Chondrocyte (in vitro differentiated cells): ENCODE data around the gene IL19. TPM values are rescaled to one million over a fixed set of nuclear protein-coding genes. Genes with fewer than 3 reads are reported as not detected.

Experiments used
- DNase-seq: peaks from one replicate; pipeline ENCODE4 v3.0.0; 2021; ENCODE audit warnings: mixed read lengths, low spot score
- H3K27ac Mint-ChIP-seq: one replicate; pipeline ENCODE4 v1.8.0; 2021; ENCODE audit warnings: mild to moderate bottlenecking, moderate library complexity, mixed read lengths; ENCODE audit not compliant: unreplicated experiment
- H3K27me3 Mint-ChIP-seq: 2 replicates; pipeline ENCODE4 v1.8.0; 2021; ENCODE audit warnings: low read depth, mixed read lengths
- H3K36me3 Mint-ChIP-seq: 2 replicates; pipeline ENCODE4 v1.8.0; 2021; ENCODE audit warnings: low read depth, mixed read lengths
- H3K4me1 Mint-ChIP-seq: 2 replicates; pipeline ENCODE4 v1.8.0; 2021; ENCODE audit warnings: low read depth, mild to moderate bottlenecking, mixed read lengths
- H3K4me3 Mint-ChIP-seq: one replicate; pipeline ENCODE4 v1.8.0; 2021; ENCODE audit warnings: mild to moderate bottlenecking, moderate library complexity, mixed read lengths; ENCODE audit not compliant: unreplicated experiment
- H3K9me3 Mint-ChIP-seq: 2 replicates; pipeline ENCODE4 v1.8.0; 2021; ENCODE audit warnings: low read depth, mixed read lengths
- total RNA-seq: library from RNA; stranded (reverse); gene quantifications from 3 replicates; pipeline ENCODE4 v1.2.1, GENCODE V29; 2021
- TF ChIP-seq, protein P1 (sequence below): fragments of 200-600 bp; sonication (generic); IDR thresholded peaks from 2 replicates; pipeline ENCODE4 v1.5.0; 2021; ENCODE audit warnings: antibody characterized with exemption, mild to moderate bottlenecking, moderate library complexity

IL19 gene
- total RNA-seq, 1 donor from 2014 or later, result not detected

DNA sequence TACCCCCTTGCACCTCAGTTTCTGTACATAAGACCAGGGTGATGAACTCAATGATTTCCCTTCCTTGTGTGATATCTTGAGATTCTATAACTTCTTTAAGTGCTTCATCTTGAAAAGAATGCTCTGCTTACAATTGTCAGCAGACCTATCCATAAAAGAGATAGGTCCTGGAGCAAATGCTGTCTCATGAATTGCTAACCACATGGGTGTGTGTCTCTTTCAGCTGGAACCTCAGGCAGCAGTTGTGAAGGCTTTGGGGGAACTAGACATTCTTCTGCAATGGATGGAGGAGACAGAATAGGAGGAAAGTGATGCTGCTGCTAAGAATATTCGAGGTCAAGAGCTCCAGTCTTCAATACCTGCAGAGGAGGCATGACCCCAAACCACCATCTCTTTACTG is 97.7 kb downstream of the IL19 start:
- peaks cover 7% of the 10 kb centered on the region for H3K4me1 Mint-ChIP-seq
- H3K36me3 Mint-ChIP-seq, result no peaks in the 10 kb centered on the region
- peaks cover 24% of the 10 kb centered on the region for H3K27me3 Mint-ChIP-seq
- DNase-seq, result no peak
- peaks cover 3% of the 10 kb centered on the region for H3K9me3 Mint-ChIP-seq
- TF ChIP-seq, protein P1, sequence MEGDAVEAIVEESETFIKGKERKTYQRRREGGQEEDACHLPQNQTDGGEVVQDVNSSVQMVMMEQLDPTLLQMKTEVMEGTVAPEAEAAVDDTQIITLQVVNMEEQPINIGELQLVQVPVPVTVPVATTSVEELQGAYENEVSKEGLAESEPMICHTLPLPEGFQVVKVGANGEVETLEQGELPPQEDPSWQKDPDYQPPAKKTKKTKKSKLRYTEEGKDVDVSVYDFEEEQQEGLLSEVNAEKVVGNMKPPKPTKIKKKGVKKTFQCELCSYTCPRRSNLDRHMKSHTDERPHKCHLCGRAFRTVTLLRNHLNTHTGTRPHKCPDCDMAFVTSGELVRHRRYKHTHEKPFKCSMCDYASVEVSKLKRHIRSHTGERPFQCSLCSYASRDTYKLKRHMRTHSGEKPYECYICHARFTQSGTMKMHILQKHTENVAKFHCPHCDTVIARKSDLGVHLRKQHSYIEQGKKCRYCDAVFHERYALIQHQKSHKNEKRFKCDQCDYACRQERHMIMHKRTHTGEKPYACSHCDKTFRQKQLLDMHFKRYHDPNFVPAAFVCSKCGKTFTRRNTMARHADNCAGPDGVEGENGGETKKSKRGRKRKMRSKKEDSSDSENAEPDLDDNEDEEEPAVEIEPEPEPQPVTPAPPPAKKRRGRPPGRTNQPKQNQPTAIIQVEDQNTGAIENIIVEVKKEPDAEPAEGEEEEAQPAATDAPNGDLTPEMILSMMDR, result no peak
- no peak overlapping the region for H3K27ac Mint-ChIP-seq
- no peak overlapping the region for H3K4me3 Mint-ChIP-seq

DNA sequence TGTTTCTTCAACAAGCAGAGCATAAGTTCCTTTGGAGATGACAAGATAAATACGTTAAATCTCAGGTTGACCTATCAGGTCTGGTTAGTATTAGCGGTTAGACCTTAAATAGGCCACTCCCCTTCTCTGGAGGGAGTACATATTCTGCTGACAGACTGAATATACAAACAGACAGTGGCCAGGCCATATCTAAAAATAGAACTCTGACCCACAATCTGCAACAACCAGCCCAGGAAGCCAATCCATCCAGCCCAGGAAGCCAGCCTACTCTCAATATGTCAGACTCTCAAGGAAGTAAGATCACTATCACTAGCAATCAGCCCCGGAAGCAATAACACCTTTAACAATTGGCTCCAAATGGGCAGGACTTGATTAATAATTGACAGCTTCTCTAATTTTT is 101.6 kb downstream of the IL19 start:
- Mint-ChIP-seq H3K36me3 (no peaks in the 10 kb centered on the region), H3K9me3 (peaks cover 17% of the 10 kb centered on the region), H3K4me1 (no peaks in the 10 kb centered on the region), H3K27ac (no peak overlapping the region), H3K4me3 (no peak overlapping the region), H3K27me3 (peaks cover 25% of the 10 kb centered on the region)
- DNase-seq, result no peak
- TF ChIP-seq, protein P1, result no peak

DNA sequence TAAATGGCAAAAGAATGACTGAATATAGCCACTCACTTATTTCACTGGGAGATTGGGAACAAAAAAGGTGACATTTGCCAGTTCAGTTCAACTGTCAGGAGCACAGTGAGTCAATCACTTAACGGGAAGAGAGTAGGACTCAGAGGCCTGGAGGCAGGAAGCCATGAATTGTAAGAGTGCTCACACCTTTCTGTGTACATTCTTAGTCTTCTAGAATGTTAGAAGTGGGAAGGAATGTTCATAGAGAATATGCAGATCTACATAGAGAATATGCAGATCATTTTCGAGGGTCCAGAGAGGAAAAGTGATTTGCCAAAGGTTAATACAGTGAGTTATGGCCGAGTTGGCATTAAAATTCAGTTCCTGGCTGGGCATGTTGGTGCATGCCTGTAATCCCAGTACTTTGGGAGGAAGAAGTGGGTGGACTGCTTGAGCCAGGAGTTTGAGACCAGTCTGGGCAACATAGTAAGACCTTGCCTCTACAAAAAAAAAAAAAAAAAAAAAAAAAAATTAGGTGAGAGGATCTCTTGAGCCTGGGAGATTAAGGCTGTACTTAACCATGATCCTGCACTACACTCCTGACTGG is 103.1 kb downstream of the IL19 start:
- H3K36me3 Mint-ChIP-seq, result no peaks in the 10 kb centered on the region
- H3K27me3 Mint-ChIP-seq, result peaks cover 16% of the 10 kb centered on the region
- no peak for DNase-seq
- no peak overlapping the region for H3K27ac Mint-ChIP-seq
- H3K9me3 Mint-ChIP-seq, result peaks cover 27% of the 10 kb centered on the region
- TF ChIP-seq, protein P1, result no peak
- H3K4me1 Mint-ChIP-seq, result no peaks in the 10 kb centered on the region
- no peak overlapping the region for H3K4me3 Mint-ChIP-seq

DNA sequence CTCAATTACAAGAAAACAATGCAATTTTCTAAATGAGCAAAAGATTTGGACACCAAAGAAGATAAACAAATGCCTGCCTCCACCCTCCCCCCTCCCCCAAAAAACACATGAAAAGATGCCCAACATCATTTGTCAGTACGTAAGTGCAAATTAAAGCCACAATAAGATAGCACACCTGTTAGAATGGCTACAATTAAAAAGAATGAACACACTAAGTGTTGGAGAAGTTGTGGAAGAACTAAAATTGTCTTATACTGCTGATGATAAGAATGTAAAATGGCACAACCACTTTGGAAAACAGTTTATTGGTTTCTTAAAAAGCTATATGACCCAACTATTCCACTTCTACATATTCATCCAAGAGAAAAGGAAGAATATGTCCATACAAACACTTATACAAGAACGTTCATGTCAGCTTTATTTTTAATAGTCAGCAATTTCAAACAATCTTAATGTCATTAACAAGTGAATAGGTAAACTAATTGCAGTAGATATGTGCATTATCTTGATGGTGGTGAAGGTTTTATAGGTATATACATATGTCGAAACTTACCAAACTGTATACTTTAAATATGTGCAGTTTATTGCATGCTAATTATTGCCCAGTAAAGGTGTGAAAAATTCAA is 105.3 kb downstream of the IL19 start:
- no peaks in the 10 kb centered on the region for H3K4me1 Mint-ChIP-seq
- no peaks in the 10 kb centered on the region for H3K36me3 Mint-ChIP-seq
- H3K9me3 Mint-ChIP-seq, result peaks cover 37% of the 10 kb centered on the region
- DNase-seq, result no peak
- H3K4me3 Mint-ChIP-seq, result no peak overlapping the region
- TF ChIP-seq, protein P1, result no peak
- H3K27ac Mint-ChIP-seq, result no peak overlapping the region
- H3K27me3 Mint-ChIP-seq, result peaks cover 4% of the 10 kb centered on the region

DNA sequence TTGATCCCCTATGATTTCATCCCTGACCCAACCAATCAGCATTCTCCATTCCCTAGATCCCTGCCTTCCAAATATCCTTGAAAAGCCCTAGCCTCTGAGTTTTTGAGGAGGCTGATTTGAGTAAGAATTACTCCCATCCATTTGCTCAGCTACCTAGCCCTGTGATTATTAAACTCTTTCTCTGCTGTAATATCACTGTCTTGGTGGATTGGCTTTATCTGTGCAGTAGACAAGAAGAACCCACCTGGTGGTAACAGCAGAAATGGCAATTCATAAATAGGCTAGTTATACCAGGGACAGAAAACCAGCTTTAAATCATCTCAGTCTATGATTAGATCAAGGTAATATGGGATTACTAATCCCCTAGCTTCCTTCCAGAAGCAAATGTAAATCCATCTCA is 107.9 kb downstream of the IL19 start:
- TF ChIP-seq, protein P1, result peak; percentile 7
- H3K36me3 Mint-ChIP-seq, result no peaks in the 10 kb centered on the region
- no peaks in the 10 kb centered on the region for H3K4me1 Mint-ChIP-seq
- H3K27me3 Mint-ChIP-seq, result peaks cover 10% of the 10 kb centered on the region
- DNase-seq, result no peak
- no peak overlapping the region for H3K27ac Mint-ChIP-seq
- peaks cover 39% of the 10 kb centered on the region for H3K9me3 Mint-ChIP-seq
- H3K4me3 Mint-ChIP-seq, result no peak overlapping the region
